MV-4-11 (cell line): ENCODE measurements around the gene GP9.

Experiments used
- DNase-seq: peaks from one replicate; lab custom pipeline; 2025; lab: John Stamatoyannopoulos, UW

Gene GP9

DNA sequence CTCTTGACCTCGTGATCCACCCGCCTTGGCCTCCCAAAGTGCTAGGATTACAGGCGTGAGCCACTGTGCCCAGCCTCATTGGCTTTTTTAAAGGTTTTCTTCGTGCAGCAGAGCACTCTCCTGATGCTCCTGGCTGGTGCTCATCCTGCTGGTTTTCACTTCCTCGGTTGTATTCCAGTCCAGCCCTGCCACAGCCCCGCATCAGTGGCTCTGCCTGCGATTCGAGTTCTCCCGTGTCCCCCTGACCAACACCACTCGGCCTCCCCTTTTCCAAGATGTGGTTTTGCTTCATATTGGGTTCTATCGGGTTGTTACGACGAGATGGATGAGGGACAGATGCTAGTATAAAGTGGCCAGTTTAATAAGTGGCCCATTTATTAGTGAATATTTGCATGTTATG, 31.7 kb upstream of the GP9 start:
- no peak for DNase-seq

DNA sequence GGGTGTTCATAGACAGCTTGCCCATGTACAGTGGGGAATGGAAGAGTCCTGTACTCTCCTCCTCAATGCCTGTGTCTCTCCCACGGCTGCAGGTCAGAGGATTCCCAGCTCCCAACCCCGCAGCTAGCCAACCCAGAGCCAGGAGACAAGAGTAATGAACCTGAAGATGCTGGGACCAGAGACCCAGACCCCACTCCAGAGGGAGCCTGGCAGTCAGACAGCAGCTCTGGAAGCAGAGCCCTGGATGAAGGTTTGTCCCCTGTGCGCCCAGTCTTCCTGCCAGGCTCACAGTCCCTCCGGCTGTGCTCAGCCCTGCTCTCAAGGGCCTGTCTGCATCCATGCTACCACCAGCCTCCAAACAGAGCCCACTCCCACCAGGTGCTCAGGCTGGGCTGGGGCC, 30.0 kb upstream of the GP9 start:
- no peak for DNase-seq

DNA sequence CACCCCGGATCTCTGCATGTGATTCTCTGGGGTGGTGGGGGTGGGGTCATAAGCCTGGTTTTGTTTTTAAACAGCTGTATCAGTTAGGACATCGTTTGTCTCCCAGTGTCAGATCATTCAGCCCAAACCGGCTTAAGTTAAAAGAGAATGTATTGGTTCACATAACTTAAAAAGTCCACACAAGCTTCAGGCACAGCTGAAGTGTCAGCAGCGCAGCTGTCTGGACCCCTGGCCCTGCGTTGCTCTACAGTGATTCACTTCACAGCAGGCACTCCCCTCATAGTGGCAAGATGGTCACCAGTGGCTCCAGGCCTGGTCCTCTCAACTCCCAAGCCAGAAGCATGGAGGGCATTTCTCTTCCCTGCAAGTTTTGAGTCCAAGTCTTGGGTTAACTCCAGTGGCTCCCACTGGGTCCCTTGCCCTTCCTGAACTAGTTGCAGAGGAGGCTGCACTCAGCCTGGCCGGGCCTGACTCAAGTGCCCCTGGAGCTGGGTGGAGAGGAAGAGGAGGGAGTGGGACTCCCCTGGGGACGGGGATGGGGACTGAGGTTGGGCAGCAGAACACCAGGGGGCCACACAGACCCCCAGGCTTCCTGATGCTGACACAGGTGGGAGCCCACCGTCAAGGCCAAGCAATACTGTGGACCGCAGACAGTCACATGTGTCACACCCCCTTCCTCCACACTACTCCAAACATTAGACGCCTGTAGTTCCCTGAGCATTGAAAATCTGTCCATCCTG, 28.9 kb upstream of the GP9 start:
- DNase-seq: no peak

DNA sequence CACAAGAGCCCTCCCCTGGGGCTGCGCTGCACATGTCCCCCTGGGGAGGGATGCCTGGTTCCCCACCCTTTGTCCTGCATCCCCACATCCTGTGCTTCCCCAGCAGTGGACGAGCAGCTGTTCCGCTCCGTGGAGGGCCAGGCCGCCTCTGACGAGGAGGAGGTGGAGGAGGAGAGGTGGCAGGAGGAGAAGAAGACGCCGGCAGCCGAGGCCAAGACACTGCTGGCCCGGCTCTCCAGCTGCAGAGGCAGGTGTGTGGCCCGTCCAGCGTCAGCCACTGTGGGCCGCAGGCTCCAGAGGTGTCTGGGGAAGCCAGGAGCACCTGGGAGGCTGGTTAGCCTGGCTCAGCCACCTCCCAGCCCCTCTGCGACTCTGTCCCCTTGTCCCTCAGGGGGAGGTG, 27.9 kb upstream of the GP9 start:
- no peak for DNase-seq

DNA sequence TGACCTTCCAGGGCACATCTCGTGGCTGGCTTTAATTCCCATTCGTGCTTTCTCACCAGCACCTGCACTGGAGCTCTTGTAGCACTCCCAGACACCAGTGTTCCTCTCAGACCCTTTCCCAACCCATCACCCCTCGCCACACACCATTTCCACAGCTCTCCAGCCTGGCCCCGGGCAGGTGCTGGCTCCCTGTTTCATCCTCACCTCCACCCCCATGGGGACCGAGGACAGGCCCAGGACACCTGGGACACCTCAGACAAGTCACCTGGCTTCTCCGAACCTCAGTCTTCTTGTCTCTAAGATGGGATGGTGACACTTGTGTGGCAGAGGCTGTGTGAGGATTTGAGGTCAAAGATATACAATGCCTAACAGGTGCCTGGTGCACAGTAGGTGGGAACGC, 27.4 kb upstream of the GP9 start:
- DNase-seq: no peak

DNA sequence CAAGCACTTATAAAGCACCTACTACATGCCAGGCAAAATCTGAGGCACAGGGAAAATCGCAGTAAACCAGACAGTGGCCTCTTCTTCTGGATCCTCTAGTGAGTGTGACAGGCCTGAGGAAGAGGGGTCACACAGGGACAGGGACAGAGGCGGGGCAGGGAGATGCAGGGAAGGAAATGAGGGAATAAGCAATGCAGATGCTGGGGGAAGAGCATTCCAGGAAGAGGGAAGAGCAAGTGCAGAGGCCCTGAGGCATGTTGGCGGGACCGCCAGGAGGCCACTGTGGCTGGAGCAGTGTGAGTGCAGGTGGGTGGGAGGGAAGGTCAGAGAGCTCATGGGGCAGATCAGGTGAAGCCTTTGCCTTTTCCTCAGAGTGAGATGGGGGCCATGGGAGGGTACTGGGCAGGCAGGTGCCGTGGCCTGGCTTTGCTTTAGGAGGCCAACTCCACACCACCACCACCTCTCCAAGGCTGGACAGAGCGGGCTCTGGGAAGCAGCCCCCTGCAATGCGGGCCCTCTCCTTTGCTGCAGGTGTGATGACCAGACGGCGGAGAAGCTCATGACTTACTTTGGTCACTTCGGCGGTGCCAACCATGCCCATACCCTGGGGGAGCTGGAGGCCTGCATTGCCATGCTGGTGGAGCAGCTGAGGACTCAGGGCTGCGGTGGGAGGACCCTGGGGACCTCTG, 26.8 kb upstream of the GP9 start:
- DNase-seq: no peak

DNA sequence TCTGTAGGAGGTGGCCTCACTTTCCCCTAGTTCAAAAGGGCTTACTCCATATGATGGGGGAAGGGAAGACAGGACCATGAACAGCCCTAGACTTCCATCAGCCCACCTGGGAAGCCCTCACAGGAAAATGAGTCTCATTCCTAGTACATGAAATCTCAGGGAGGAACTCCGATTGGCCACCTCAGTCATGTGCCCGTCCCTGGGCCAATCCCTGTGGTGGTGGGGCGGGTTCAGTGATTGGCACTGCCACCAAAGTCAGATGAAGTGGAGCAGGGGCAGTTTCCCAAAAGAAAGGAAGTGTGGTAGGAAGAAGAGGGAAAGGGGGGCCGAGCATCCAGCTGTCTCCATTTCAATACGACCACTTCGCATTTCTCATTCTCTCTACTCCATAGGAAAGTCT, 25.9 kb upstream of the GP9 start:
- DNase-seq: no peak

DNA sequence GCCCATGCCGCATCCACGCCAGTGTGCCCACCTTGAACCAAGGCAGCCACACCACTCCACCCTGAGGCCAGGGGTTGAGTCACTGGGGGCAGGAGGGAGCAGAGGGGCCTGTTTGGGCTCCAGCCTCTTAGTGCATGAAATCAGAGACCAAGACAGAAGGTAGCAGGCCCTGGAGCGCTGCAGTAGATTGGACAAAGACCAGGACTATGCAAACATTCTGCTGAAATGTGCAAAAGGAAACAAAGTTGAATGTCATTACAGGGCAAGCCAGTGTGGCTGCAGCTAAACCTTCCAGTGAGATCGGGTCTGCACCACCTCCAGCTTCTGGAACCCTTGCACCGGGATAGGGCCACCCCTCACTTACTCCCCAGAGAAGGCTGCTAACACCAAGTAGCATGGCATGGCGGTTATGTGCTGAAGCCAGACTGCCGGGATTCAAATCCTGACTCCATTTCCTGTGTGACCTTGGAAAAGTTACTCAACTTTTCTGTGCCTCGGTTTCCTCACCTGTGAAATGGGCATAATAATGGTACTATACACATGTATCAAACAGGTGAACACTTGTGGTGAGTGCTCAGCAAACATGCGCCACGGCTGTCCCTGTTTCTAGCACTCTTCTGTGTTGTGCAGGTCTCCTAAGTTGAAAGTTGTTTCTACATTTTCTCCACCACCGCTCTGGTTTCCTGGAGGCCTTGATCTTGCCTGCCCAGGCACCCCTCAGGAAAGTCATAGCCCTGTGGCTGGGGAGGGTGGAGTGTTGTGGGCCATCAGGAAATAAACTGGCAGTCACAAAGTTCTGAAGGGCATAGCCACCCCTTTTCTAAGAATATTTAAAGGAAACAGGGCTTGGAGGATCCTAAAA, 25.0 kb upstream of the GP9 start:
- DNase-seq: no peak

DNA sequence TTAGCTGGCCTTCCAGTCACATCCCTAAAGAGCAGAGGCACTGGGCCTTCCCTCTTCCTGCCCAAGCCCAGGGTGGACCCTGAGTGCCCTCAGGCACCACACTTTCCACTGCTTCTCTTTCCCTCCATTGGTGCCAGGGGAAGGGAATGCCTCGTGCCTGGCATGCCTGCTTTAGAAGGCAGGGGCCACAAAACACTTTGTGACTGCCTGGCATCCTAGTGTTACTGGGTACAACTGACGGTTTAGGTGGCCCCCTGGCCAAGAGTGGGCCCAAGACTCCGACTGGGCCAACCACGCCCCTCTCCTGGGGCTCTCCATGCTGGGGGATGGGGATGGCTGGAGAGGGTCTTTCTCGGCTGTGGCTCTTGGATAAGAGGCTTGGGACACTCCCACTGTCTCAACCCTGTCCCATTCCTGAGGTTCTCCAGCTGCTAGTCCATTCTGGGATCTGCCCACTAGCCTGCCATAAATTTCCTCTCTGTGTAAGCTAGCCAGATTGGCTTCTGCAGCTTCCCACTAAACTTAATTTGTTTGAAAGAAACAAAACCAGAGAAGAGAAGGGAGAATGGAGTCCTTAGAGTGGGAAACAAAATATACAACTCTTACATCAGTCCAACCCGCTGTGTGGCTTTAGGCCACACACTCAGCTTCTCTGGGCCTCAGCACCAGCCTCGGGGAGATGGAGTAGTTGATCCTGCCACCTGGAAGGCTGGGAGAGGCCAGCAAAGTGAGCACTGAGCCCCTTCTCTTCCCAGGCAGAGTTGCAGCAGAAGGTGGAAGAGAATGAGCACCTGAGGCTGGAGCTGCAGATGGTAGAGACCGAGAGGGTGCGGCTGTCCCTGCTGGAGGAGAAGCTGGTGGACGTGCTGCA, 24.1 kb upstream of the GP9 start:
- DNase-seq: no peak

DNA sequence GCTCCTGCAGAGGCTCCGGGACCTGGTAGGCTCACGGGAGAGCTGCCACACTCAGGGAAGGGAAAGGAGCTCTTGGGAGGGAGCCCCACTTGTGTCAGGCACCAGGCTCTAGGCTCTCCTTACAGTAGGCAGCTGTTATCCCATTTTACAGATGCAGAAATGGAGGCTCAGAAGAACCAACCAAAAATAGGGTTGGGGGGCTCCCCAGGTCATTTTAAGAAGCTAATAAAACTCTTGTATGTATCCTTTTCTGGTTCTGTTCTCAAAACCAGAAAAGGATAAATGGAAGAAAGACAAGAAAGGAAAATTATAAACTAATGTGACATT, 23.5 kb upstream of the GP9 start:
- no peak for DNase-seq

DNA sequence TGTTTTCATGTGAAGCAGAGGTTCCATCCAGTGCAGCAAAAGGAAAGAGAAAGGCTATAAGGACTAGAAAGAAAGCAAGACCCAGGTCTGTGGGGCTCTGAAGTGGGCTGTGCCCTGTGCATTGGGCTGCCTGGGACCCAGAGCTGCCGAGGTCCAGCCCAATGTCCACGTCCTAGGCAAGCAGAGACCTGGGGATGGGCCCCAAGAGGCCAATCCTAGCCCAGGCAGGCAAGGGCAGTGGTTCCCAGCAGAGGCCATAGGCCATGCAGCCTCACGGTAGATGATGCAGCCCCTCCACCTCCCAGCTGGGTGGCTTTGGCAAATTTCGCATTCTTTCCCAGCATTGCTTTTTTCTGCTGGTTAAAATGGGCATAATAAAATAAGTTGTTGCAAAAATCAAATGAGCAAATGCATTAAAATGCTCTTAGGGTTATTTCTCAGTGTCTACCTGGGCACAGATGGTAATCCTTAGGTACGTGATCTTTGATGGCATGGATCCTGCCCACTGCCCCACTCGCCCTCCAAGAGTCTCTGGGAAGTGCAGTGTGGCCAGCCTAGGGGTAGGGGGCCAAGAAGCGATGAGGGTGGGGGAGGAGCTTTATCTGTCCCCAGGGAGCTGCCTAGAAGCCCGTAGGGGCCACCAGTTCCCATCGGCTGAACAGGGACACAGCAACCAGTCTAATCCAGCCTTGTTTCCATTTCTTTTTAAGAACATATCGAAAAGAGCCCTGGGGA, 22.3 kb upstream of the GP9 start:
- no peak for DNase-seq

DNA sequence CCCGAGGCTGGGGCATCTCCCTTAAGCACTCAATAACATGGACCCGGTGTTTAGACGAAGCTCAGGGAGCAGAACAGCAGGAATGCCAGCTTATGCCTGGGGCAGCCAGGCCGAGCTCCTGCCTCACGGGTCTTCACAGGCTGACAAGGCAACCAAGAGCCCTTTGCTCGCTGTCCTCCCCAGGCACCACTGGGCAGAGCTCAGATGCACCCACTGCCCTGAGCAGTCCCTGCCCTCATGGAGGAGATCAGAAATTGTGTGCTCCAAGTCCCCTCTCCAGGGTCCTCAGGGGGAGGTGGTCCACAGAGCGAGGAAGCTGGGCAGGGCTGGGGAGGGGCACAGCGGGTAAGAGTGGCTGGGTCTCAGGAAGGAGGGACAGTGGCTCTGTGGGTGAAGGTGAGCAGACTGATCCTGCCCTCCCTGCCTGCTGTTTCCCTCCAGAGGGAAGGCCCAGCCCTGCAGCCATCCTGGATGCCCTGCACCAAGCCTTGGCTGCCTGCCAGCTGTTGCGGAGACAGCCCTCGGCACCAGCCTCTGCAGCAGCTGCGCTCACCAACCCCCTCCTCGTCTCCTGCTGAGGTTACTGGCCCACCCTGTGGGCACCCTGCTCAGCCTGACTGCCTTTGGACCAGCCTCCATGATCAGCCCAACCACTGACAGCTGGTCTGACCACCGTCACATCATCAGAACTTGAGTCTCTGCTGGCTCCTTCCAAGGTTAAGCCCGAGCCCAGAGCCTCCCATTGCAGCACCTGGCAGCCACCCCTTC, 21.1 kb upstream of the GP9 start:
- no peak for DNase-seq

DNA sequence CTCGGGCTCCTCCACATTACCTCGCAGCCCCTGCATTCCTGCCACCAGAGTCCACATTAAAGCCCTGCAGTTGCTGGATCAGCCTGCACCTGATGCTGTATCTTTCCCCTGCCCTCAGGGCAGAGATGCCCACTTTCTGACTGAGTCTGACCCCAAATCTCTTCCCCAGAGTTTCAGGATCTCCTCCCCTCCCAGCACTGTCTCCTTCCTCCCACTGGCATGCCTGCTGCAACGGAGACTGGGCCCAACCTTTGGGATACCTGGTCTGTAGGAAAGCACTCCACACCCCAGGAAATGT, 20.6 kb upstream of the GP9 start:
- no peak for DNase-seq

DNA sequence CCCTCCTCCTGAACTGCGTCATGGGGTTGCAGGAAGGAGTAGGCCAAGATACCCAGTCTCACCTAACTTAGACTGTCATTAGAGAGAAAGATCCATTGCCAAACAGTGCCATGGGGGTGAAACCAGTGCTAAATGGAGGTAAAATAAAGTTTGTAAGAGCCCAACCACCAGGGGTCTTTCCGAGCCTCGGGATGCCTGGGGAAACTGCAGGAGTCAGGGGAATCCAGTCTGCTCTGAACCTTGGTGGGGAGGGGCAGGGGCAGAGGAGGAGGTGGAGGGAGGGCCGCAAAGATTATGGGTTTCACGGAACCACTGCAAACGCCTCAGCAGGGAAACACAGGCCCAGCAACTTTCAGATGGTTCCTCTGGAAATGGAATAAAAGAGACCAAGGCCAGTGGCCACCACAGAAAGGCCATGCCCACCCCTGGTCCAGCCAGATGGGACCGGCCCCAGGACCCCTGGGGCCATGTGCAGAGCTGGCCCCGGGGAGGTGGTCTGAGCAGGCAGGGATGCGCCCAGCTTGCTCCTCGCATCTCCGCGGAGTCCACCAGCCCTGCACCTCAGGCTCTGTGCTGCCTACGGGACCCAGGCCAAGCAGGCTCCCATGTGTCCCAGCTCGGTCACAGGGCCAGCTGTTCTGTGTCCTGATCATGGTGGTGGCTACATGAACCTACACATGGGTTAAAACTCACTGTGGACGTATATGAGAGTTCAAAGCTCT, 19.8 kb upstream of the GP9 start:
- no peak for DNase-seq

DNA sequence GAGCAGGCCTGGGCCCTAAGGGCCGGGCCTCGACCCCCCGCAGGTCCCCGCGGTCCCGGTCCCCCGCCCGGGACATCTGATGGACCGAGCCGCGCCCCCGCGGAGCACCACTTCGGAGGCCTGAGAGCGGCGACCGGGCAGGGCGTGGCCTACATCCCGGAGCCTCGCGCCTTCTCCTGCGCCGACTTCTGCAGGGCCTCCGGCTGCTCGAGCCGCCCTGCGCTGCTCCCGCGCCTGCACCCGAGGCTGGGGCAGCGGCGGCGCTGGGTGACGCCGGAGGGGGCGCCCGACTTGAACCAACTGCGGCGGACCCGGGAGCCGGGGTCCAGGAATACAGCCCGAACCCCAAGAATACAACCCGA, 14.9 kb upstream of the GP9 start:
- no peak for DNase-seq

DNA sequence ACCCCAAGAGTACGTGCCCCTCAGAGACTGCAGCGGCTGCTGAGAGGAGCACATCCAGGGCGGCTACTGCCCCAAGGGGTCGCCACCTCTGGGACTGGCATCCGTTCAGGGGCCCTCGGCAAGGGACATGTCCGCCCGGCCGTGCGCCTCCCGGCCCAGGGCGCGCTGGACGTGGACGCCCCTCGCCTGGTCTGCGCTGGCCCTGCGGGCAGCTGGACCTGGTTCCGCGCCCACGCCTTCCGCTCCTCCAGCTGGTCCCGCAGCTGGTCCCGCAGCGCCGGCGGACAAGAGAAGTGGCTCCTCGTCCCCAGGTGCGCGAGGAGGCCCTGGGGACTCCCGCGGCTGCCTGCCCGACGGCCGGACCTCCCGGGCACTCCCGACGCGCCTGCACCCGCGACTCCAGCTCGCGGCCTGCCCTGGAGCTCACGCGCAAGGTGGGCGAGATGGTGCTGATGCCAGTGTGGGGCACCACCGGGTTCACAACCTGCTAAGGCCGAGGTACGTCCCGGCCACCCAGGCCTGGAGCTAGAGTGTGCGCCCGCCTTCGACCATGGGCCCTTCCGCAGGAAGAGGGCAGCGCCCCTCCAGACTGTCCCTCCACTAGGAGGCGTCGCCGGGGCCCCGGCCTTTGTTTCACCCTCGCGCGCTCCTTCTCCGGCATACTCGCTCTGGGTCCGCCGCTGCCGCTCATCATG, 14.4 kb upstream of the GP9 start:
- DNase-seq: no peak

DNA sequence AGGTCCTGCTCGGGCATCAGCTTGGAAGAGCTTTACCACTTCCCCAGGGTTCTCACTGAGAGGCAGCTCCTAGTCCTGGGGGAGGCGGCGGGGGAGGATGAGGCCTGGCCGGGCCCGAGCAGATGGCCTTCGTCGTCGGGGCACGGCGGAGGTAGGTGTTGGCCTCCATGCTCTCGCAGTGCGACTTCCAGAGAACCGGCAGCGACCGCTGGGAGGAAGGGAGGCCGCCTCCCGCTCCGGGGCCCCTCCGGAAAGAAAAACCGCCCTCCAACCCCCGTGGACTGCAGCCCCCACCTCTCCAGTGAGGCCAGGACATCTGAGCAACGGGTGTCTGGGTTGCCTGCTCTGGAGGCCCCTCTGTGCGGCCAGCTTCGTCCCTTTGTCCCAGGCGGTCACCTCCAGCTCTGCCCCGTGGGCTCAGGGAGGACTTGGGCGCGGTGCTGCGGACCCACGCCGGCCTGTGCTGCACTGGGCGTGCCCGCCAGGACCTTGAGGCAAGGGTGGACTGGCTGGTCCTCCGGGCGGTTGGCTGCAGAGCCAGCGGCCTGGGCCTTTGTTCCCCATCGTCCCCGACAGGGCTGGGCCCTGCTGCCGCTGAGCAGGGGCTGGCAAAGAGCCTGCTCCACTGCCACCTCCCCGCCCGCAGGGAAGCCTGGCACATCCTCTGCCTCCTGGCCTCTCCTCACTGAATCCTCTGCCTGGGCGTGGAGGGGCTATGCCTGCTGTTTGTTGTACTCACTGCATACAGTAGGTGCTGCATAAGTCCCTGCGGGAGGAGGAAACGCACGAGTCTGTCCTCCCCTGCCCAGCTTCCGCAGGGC, 13.6 kb upstream of the GP9 start:
- no peak for DNase-seq

DNA sequence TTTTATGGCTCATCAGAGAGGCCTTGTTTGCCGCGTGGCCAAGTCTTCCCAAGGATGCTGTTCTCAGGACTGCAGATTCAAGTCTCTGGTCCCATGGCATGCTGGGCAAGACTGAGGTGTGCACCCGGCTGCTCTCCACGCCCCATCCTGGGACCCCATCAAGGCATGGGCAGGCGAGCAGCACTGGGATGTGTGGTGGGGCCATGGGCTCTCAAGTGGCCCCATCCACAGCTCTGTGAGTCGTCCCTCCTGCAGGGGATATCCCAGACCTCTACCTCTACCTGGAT, 13.1 kb upstream of the GP9 start:
- DNase-seq: no peak
